GM12878 (cell line): Measurements from ENCODE around the gene BLOC1S2. TPM values are rescaled to one million over a fixed set of nuclear protein-coding genes. Genes with fewer than 3 reads are reported as not detected.
"Not testable (repeated sequence)": the region's sequence is repeated elsewhere in the genome, so short reads cannot be mapped to it uniquely, and the experiment has no call there.

Experiments
- ATAC-seq: fragments of 200-7000 bp; cut with Tn5 transposase; 3 replicates; pipeline ENCODE4 v1.9.1; 2020; ENCODE audit warnings: mild to moderate bottlenecking, moderate library complexity
- BruUV-seq: library from RNA; stranded (reverse); fragments of 400-500 nt; replicated peaks from 2 replicates; lab custom pipeline; 2021; lab: Mats Ljungman, UMichigan
- CTCF ChIA-PET: fragments of 300-600 bp; sonication (Branson Sonifier 250); formaldehyde crosslinking; extraction: SDS; loops from one replicate; lab custom pipeline; 2021; ENCODE audit warnings: inconsistent platforms; lab: Yijun Ruan, JAX
- POLR2A ChIA-PET: fragments of 350-600 bp; formaldehyde crosslinking; extraction: SDS; loops from one replicate; lab custom pipeline; 2021; ENCODE audit warnings: inconsistent platforms; lab: Charles Lee
- RAD21 ChIA-PET: fragments of 300-600 bp; sonication (Branson Sonifier 250); formaldehyde crosslinking; loops from one replicate; lab custom pipeline; 2023; ENCODE audit warnings: antibody characterized with exemption; ENCODE audit not compliant: unreplicated experiment; lab: Charles Lee
- SMC1A ChIA-PET: fragments of 300-600 bp; sonication (Branson Sonifier 250); formaldehyde crosslinking; loops from one replicate; lab custom pipeline; 2023; ENCODE audit not compliant: unreplicated experiment, uncharacterized antibody; lab: Charles Lee
- DNase-seq: peaks from one replicate; pipeline ENCODE4 v3.0.0-alpha.2; 2011; ENCODE audit warnings: low read depth, low spot score
- FAIRE-seq: peaks from 3 replicates; lab custom pipeline; 2011; peaks lifted over from hg19 to GRCh38; lab: Jason Lieb, UNC
- H2AFZ ChIP-seq: 2 replicates; pipeline ENCODE4 v1.6.0; 2011; ENCODE audit warnings: low read depth, low read length, control low read depth; ENCODE audit not compliant: control insufficient read depth
- H3K27ac ChIP-seq: 2 replicates; pipeline ENCODE4 v1.5.1; 2011; ENCODE audit warnings: control low read depth; ENCODE audit not compliant: control insufficient read depth, insufficient read depth
- H3K27me3 ChIP-seq, 2 experiments: replicated peaks in 1 of 2; 2 replicates each; pipeline versions ENCODE4 v1.6.0 to v1.6.1; 2011; ENCODE audit warnings: low read length in 1 of 2; ENCODE audit not compliant: control insufficient read depth in 2 of 2, insufficient read depth in 2 of 2
- H3K36me3 ChIP-seq, 2 experiments: 2 replicates each; pipeline ENCODE4 v1.5.1; 2011; ENCODE audit warnings: low read length in 1 of 2; ENCODE audit not compliant: control insufficient read depth in 2 of 2, insufficient read depth in 2 of 2
- H3K4me1 ChIP-seq: 2 replicates; pipeline ENCODE4 v1.6.1; 2011; ENCODE audit warnings: mild to moderate bottlenecking, low read length, moderate library complexity, mixed read lengths; ENCODE audit not compliant: control insufficient read depth, insufficient read depth
- H3K4me2 ChIP-seq: 2 replicates; pipeline ENCODE4 v1.6.0; 2011; ENCODE audit warnings: control low read depth; ENCODE audit not compliant: control insufficient read depth, insufficient read depth
- H3K4me3 ChIP-seq: fragments of 200-600 bp; sonication (generic); 2 replicates; pipeline ENCODE4 v1.5.1; 2016
- H3K79me2 ChIP-seq: 2 replicates; pipeline ENCODE4 v1.6.0; 2011; ENCODE audit warnings: low read length; ENCODE audit not compliant: control insufficient read depth, insufficient read depth
- H3K9ac ChIP-seq: 2 replicates; pipeline ENCODE4 v1.8.0; 2011; ENCODE audit warnings: low read length, control low read depth, mixed read lengths; ENCODE audit not compliant: control insufficient read depth, insufficient read depth
- H3K9me3 ChIP-seq: replicated peaks from 3 replicates; pipeline ENCODE4 v1.5.1; 2011; ENCODE audit warnings: mild to moderate bottlenecking, low read length; ENCODE audit not compliant: control insufficient read depth, insufficient read depth
- H4K20me1 ChIP-seq: 2 replicates; pipeline ENCODE4 v1.6.0; 2011; ENCODE audit not compliant: control insufficient read depth, insufficient read depth
- IKZF1 ChIP-seq: fragments of 450-650 bp; conservative IDR thresholded peaks from 2 replicates; pipeline ENCODE4 v1.6.1; 2017; ENCODE audit warnings: antibody characterized with exemption, mild to moderate bottlenecking
- KAT2A ChIP-seq: conservative IDR thresholded peaks from 2 replicates; pipeline ENCODE4 v1.6.1; 2011; ENCODE audit warnings: low read depth, low read length; ENCODE audit not compliant: control insufficient read depth
- MEF2A ChIP-seq: IDR thresholded peaks from 2 replicates; pipeline ENCODE4 v1.6.1; 2011; ENCODE audit warnings: low read depth, mild to moderate bottlenecking, low read length, moderate library complexity; ENCODE audit not compliant: insufficient read depth
- PBX3 ChIP-seq: IDR thresholded peaks from 2 replicates; pipeline ENCODE4 v1.6.1; 2011; ENCODE audit warnings: mild to moderate bottlenecking, low read depth, low read length, moderate library complexity; ENCODE audit not compliant: insufficient replicate concordance
- ZBTB11 ChIP-seq: fragments of 450-650 bp; formaldehyde crosslinking; IDR thresholded peaks from 2 replicates; pipeline ENCODE4 v1.5.0; 2022; ENCODE audit warnings: mild to moderate bottlenecking, missing genetic modification characterization
- WGBS: methylation state at CpG from one replicate; pipeline ENCODE4 v1.1.6; 2016; ENCODE audit warnings: low lambda C conversion rate; ENCODE audit not compliant: insufficient replicate concordance, insufficient coverage; ENCODE audit errors: missing lambda C conversion rate; 5-methylcytosine and 5-hydroxymethylcytosine counted together
- in situ Hi-C: fragments of 300-500 bp; cut with MboI; formaldehyde crosslinking; loops from 9 replicates; pipeline ENCODE4 v1.14.3; 2018; ENCODE audit warnings: mixed read lengths
- intact Hi-C: fragments of 100-400 bp; cut with micrococcal nuclease; formaldehyde crosslinking; loops from one replicate; pipeline ENCODE4 v1.14.2; 2022; ENCODE audit not compliant: unreplicated experiment
- polyA plus RNA-seq, 11 experiments: library from polyadenylated mRNA; depleted of rRNA in 4 of 11; unstranded in 6 of 11; stranded (reverse) in 5 of 11; fragments of >200 nt; fragmentation: Nextera tagmentation in 4 of 11; fragmentation: Illumina TruSeq in 1 of 11; extraction: Ambion mirVana in 4 of 11; extraction: Trizol in 1 of 11; gene quantifications; 1 replicate in 1 of 11; 2 replicates in 10 of 11; pipeline versions ENCODE4 v1.2.1 to v1.2.3, GENCODE V29; 2011 to 2016; ENCODE audit warnings: inconsistent platforms in 2 of 11, missing spikeins in 2 of 11, low read depth in 1 of 11
- total RNA-seq, 4 experiments: library from RNA; depleted of rRNA in 3 of 4; stranded (reverse); fragments of >200 nt in 3 of 4; fragmentation: Illumina TruSeq in 1 of 4; extraction: Trizol in 1 of 4; gene quantifications; 2 replicates each; pipeline versions ENCODE4 v1.2.1 to v1.2.3, GENCODE V29; 2013 to 2021

The BLOC1S2 gene
- total and polyA plus RNA-seq, 10 of the 15 experiments (the other 5 are each of a cell fraction or from before 2014, with no cell fraction given): 58.6 to 164 (median 79.5) TPM

- TF ChIP-seq ZBTB11 (CRISPR knock-in tag) (no peak), PBX3 (no peak), KAT2A (no peak), IKZF1 (no peak), MEF2A (no peak)
Measured at GRCh38 chr10:100293066-100293465, 6.6 kb upstream of the BLOC1S2 start (continued).

- RAD21 ChIA-PET: not testable (repeated sequence)
Measured at GRCh38 chr10:100292300-100292699, 5.8 kb upstream of the BLOC1S2 start.

More at GRCh38 chr10:100292300-100292699, 5.8 kb upstream of the BLOC1S2 start:
- WGBS: 33% methylated on average over 4 of the region's 4 CpGs
- ChIA-PET CTCF (interaction anchor here (1.1 kb wide), 1 partner anchor 11 kb away, joined by 3 read pairs; no protein-coding TSS in a partner anchor), POLR2A (interaction anchor here (0.8 to 1.0 kb wide), 2 partner anchors 30 to 34 kb away, joined by 3 read pairs; no protein-coding TSS in a partner anchor)
- H3K4me3 ChIP-seq, H3K4me2 ChIP-seq, BruUV-seq, ATAC-seq, DNase-seq, in situ Hi-C loops, H4K20me1 ChIP-seq, H3K27me3 ChIP-seq, intact Hi-C loops, SMC1A ChIA-PET, FAIRE-seq, H3K4me1 ChIP-seq, H3K79me2 ChIP-seq, H3K36me3 ChIP-seq, H3K9ac ChIP-seq, H3K9me3 ChIP-seq, H2AFZ ChIP-seq, H3K27ac ChIP-seq: not testable (repeated sequence)
